Superior temporal gyrus (tissue), 1 donor: ENCODE results near the gene CFAP157.
"Not testable (repeated sequence)": the region's sequence is repeated elsewhere in the genome, so short reads cannot be mapped to it uniquely, and the experiment has no call there.

Experiments
- DNase-seq: peaks from one replicate; pipeline ENCODE4 v3.0.0-alpha.2; 2016; ENCODE audit errors: extremely low spot score

Gene CFAP157

GRCh38 chr9:127735530-127736185 is 28.9 kb downstream of the CFAP157 start:
- DNase-seq, result no peak

- DNase-seq, result no peak
Observed at GRCh38 chr9:127738666-127739065, 31.9 kb downstream of the CFAP157 start.

GRCh38 chr9:127739614-127740330 is 33.0 kb downstream of the CFAP157 start:
- DNase-seq, result no peak

GRCh38 chr9:127741831-127742434 is 35.1 kb downstream of the CFAP157 start:
- DNase-seq, result peak; percentile 85

- DNase-seq, result no peak
Observed at GRCh38 chr9:127742435-127743088, 35.8 kb downstream of the CFAP157 start.

GRCh38 chr9:127744398-127745110 is 37.8 kb downstream of the CFAP157 start:
- no peak for DNase-seq

- no peak for DNase-seq
Observed at GRCh38 chr9:127746959-127747569, 40.3 kb downstream of the CFAP157 start.

- DNase-seq, result no peak
Observed at GRCh38 chr9:127749090-127749787, 42.5 kb downstream of the CFAP157 start.

- no peak for DNase-seq
Observed at GRCh38 chr9:127751269-127752054, 44.7 kb downstream of the CFAP157 start.

GRCh38 chr9:127753148-127753547 is 46.4 kb downstream of the CFAP157 start:
- DNase-seq, result no peak

GRCh38 chr9:127753622-127754021 is 46.8 kb downstream of the CFAP157 start:
- DNase-seq, result no peak

GRCh38 chr9:127754099-127755060 is 47.6 kb downstream of the CFAP157 start:
- DNase-seq, result peak; percentile 67

GRCh38 chr9:127755061-127756060 is 48.6 kb downstream of the CFAP157 start:
- DNase-seq, result no peak

- DNase-seq, result no peak
Observed at GRCh38 chr9:127756233-127756632, 49.4 kb downstream of the CFAP157 start.

GRCh38 chr9:127756776-127757175 is 50.0 kb downstream of the CFAP157 start:
- DNase-seq, result not testable (repeated sequence)

GRCh38 chr9:127758843-127759242 is 52.1 kb downstream of the CFAP157 start:
- DNase-seq, result no peak

- DNase-seq, result no peak
Observed at GRCh38 chr9:127761061-127761460, 54.3 kb downstream of the CFAP157 start.
